SK-N-SH treated with all-trans-retinoic acid at 6 μM for 48 hours (cell line): ENCODE data around the gene SULT1A3.

Experiments
- ATAC-seq: fragments of 200-7000 bp; cut with Tn5 transposase; 3 replicates; pipeline ENCODE4 v1.9.1; 2020; ENCODE audit warnings: mild to moderate bottlenecking, moderate library complexity
- ARNTL ChIP-seq: fragments of 450-650 bp; formaldehyde crosslinking; IDR thresholded peaks from 2 replicates; pipeline ENCODE4 v1.5.0; 2020; ENCODE audit warnings: low read depth, mild to moderate bottlenecking, moderate library complexity, borderline replicate concordance
- BACH2 ChIP-seq: fragments of 250-450 bp; sonication (Bioruptor Pico); IDR thresholded peaks from 2 replicates; pipeline ENCODE4 v1.9.0; 2021; ENCODE audit warnings: mild to moderate bottlenecking, borderline replicate concordance
- CREB5 ChIP-seq: fragments of 250-450 bp; sonication (Bioruptor Pico); IDR thresholded peaks from 2 replicates; pipeline ENCODE4 v1.5.1; 2020; ENCODE audit warnings: low read depth, mild to moderate bottlenecking, moderate library complexity
- CSDC2 ChIP-seq: fragments of 250-450 bp; sonication (Bioruptor Pico); IDR thresholded peaks from 2 replicates; pipeline ENCODE4 v1.5.0; 2020; ENCODE audit warnings: mild to moderate bottlenecking, moderate library complexity
- CSRNP3 ChIP-seq: fragments of 250-450 bp; sonication (Bioruptor Pico); IDR thresholded peaks from 2 replicates; pipeline ENCODE4 v1.5.1; 2021; ENCODE audit warnings: mild to moderate bottlenecking, moderate library complexity
- ESRRG ChIP-seq: fragments of 250-450 bp; sonication (Bioruptor Pico); IDR thresholded peaks from 2 replicates; pipeline ENCODE4 v1.6.1; 2021; ENCODE audit warnings: mild to moderate bottlenecking
- GLIS3 ChIP-seq: fragments of 250-450 bp; sonication (Bioruptor Pico); IDR thresholded peaks from 2 replicates; pipeline ENCODE4 v1.5.0; 2020; ENCODE audit warnings: mild to moderate bottlenecking, moderate library complexity
- ISL1 ChIP-seq: fragments of 250-450 bp; sonication (Bioruptor Pico); IDR thresholded peaks from 2 replicates; pipeline ENCODE4 v2.1.2; 2022; ENCODE audit warnings: mild to moderate bottlenecking, moderate library complexity
- OSR1 ChIP-seq: fragments of 250-450 bp; sonication (Bioruptor Pico); IDR thresholded peaks from 2 replicates; pipeline ENCODE4 v1.8.0; 2022; ENCODE audit warnings: moderate library complexity, mild to moderate bottlenecking, inconsistent platforms
- POU6F1 ChIP-seq: fragments of 250-450 bp; sonication (Bioruptor Pico); IDR thresholded peaks from 2 replicates; pipeline ENCODE4 v1.8.0; 2021; ENCODE audit warnings: low read depth, mild to moderate bottlenecking, moderate library complexity, borderline replicate concordance
- PPARA ChIP-seq: fragments of 250-450 bp; sonication (Bioruptor Pico); IDR thresholded peaks from 2 replicates; pipeline ENCODE4 v1.5.0; 2020; ENCODE audit warnings: mild to moderate bottlenecking, borderline replicate concordance
- RARB ChIP-seq: fragments of 250-450 bp; sonication (Bioruptor Pico); IDR thresholded peaks from 2 replicates; pipeline ENCODE4 v1.8.0; 2021; ENCODE audit warnings: mild to moderate bottlenecking, moderate library complexity
- SNAI2 ChIP-seq: fragments of 250-450 bp; sonication (Bioruptor Pico); IDR thresholded peaks from 2 replicates; pipeline ENCODE4 v1.5.0; 2020; ENCODE audit warnings: mild to moderate bottlenecking, moderate library complexity
- TCF4 ChIP-seq: fragments of 250-450 bp; sonication (Bioruptor Pico); IDR thresholded peaks from 2 replicates; pipeline ENCODE4 v1.8.0; 2021; ENCODE audit warnings: mild to moderate bottlenecking, moderate library complexity, borderline replicate concordance
- TOX ChIP-seq: fragments of 250-450 bp; sonication (Bioruptor Pico); IDR thresholded peaks from 2 replicates; pipeline ENCODE4 v1.8.0; 2021; ENCODE audit warnings: mild to moderate bottlenecking, moderate library complexity, borderline replicate concordance
- TSHZ2 ChIP-seq: fragments of 250-450 bp; sonication (Bioruptor Pico); IDR thresholded peaks from 2 replicates; pipeline ENCODE4 v1.5.0; 2020; ENCODE audit warnings: mild to moderate bottlenecking, moderate library complexity
- ZC3H10 ChIP-seq: fragments of 250-450 bp; sonication (Bioruptor Pico); IDR thresholded peaks from 2 replicates; pipeline ENCODE4 v1.5.1; 2021; ENCODE audit warnings: mild to moderate bottlenecking, moderate library complexity
- ZFP3 ChIP-seq: fragments of 250-450 bp; sonication (Bioruptor Pico); IDR thresholded peaks from 2 replicates; pipeline ENCODE4 v1.5.0; 2020; ENCODE audit warnings: mild to moderate bottlenecking, moderate library complexity
- ZFP30 ChIP-seq: fragments of 450-650 bp; formaldehyde crosslinking; IDR thresholded peaks from 2 replicates; pipeline ENCODE4 v1.5.0; 2022; ENCODE audit warnings: mild to moderate bottlenecking, moderate library complexity
- ZNF565 ChIP-seq: fragments of 450-650 bp; formaldehyde crosslinking; conservative IDR thresholded peaks from 2 replicates; pipeline ENCODE4 v1.5.0; 2020; ENCODE audit warnings: low read depth, mild to moderate bottlenecking, moderate library complexity
- ZNF70 ChIP-seq: fragments of 450-650 bp; formaldehyde crosslinking; IDR thresholded peaks from 2 replicates; pipeline ENCODE4 v1.5.0; 2020; ENCODE audit warnings: mild to moderate bottlenecking, moderate library complexity
- ZNF8 ChIP-seq: fragments of 450-650 bp; formaldehyde crosslinking; IDR thresholded peaks from 2 replicates; pipeline ENCODE4 v1.5.0; 2020; ENCODE audit warnings: mild to moderate bottlenecking, moderate library complexity

The SULT1A3 gene

GRCh38 chr16:30185683-30186421 is 13.2 kb upstream of the SULT1A3 start:
- no peak for TF ChIP-seq TSHZ2
- no peak for TF ChIP-seq ESRRG (CRISPR knock-in tag)
- no peak for TF ChIP-seq GLIS3 (CRISPR knock-in tag)
- TF ChIP-seq BACH2 = no peak
- no peak for TF ChIP-seq TOX (CRISPR knock-in tag)
- no peak for TF ChIP-seq CREB5
- TF ChIP-seq ZNF565 (CRISPR knock-in tag) = no peak
- no peak for TF ChIP-seq PPARA
- TF ChIP-seq RARB = no peak
- no peak for TF ChIP-seq ZNF70 (CRISPR knock-in tag)
- no peak for TF ChIP-seq SNAI2 (CRISPR knock-in tag)
- TF ChIP-seq ISL1 (CRISPR knock-in tag) = no peak
- ATAC-seq = no peak

GRCh38 chr16:30186444-30186781 is 12.6 kb upstream of the SULT1A3 start:
- no peak for ATAC-seq
- TF ChIP-seq ISL1 (CRISPR knock-in tag) (no peak), ARNTL (CRISPR knock-in tag) (no peak), CSRNP3 (no peak), ZC3H10 (CRISPR knock-in tag) (no peak), ZNF70 (CRISPR knock-in tag) (no peak), CSDC2 (CRISPR knock-in tag) (no peak), TSHZ2 (no peak), ZNF565 (CRISPR knock-in tag) (no peak), RARB (no peak), SNAI2 (CRISPR knock-in tag) (no peak), PPARA (no peak), TCF4 (CRISPR knock-in tag) (no peak), OSR1 (CRISPR knock-in tag) (no peak), ESRRG (CRISPR knock-in tag) (no peak), POU6F1 (no peak)

- TF ChIP-seq ZFP30 (CRISPR knock-in tag) (no peak), POU6F1 (no peak), CSRNP3 (no peak), CSDC2 (CRISPR knock-in tag) (no peak), ZFP3 (CRISPR knock-in tag) (no peak), ZNF8 (CRISPR knock-in tag) (no peak)
- ATAC-seq = no peak
Measured at GRCh38 chr16:30186782-30187555, 12.1 kb upstream of the SULT1A3 start.
